Suprapubic skin (tissue), 3 donors: ENCODE measurements around the gene GFOD2.
"Not testable (repeated sequence)": the region's sequence is repeated elsewhere in the genome, so short reads cannot be mapped to it uniquely, and the experiment has no call there.

ENCODE experiments used
- POLR2A ChIP-seq, 2 donors: fragments of 450-650 bp; IDR thresholded peaks; one replicate each; pipeline ENCODE4 v1.6.1; 2017; ENCODE audit warnings: antibody characterized with exemption in 2 of 2, mild to moderate bottlenecking in 2 of 2, moderate library complexity in 2 of 2
- TF ChIP-seq, protein P1 (sequence below), 2 donors: fragments of 200-600 bp in 1 of 2; fragments of 450-650 bp in 1 of 2; sonication (generic) in 1 of 2; IDR thresholded peaks; one replicate each; pipeline ENCODE4 v1.5.1; 2016 to 2019; ENCODE audit warnings: antibody characterized with exemption in 2 of 2, mild to moderate bottlenecking in 1 of 2, moderate library complexity in 1 of 2

DNA sequence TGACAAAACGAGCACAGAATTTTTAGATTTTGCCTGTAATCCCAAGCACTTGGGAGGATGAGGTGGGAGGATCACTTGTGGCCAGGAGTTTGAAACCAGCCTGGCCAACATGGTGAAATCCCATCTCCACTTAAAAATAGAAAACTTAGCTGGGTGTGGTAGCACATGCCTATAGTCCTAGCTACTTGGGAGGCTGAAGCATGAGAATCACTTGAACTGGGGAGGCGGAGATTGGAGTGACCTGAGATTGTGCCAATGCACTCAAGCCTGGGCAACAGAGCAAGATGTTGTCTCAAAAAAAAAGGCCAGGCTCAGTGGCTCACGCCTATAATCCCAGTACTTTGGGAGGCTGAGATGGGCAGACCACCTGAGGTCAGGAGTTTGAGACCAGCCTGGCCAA lies 32.2 kb upstream of the GFOD2 start:
- TF ChIP-seq POLR2A (IDR thresholded peaks at IDR 0.05): not testable (repeated sequence)
- TF ChIP-seq, protein P1, sequence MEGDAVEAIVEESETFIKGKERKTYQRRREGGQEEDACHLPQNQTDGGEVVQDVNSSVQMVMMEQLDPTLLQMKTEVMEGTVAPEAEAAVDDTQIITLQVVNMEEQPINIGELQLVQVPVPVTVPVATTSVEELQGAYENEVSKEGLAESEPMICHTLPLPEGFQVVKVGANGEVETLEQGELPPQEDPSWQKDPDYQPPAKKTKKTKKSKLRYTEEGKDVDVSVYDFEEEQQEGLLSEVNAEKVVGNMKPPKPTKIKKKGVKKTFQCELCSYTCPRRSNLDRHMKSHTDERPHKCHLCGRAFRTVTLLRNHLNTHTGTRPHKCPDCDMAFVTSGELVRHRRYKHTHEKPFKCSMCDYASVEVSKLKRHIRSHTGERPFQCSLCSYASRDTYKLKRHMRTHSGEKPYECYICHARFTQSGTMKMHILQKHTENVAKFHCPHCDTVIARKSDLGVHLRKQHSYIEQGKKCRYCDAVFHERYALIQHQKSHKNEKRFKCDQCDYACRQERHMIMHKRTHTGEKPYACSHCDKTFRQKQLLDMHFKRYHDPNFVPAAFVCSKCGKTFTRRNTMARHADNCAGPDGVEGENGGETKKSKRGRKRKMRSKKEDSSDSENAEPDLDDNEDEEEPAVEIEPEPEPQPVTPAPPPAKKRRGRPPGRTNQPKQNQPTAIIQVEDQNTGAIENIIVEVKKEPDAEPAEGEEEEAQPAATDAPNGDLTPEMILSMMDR (IDR thresholded peaks at IDR 0.05): not testable (repeated sequence)
